Dedifferentiated amniotic fluid mesenchymal stem cell (primary cell): ENCODE data around the gene LCN1.
"Not testable (repeated sequence)": the region's sequence is repeated elsewhere in the genome, so short reads cannot be mapped to it uniquely, and the experiment has no call there.

Source experiments
- DNase-seq: peaks from one replicate; pipeline ENCODE4 v3.0.0-alpha.2; 2016; ENCODE audit errors: extremely low spot score

LCN1 gene

GRCh38 chr9:135504262-135505243 lies 16.7 kb upstream of the LCN1 start:
- DNase-seq: no peak

GRCh38 chr9:135505406-135506187 lies 15.6 kb upstream of the LCN1 start:
- DNase-seq: no peak

- DNase-seq: no peak
These were observed 14.7 kb upstream of the LCN1 start for GRCh38 chr9:135506327-135507103.

GRCh38 chr9:135507104-135508035 lies 13.9 kb upstream of the LCN1 start:
- DNase-seq: no peak

- no peak for DNase-seq
These were observed 12.9 kb upstream of the LCN1 start for GRCh38 chr9:135508211-135508820.

GRCh38 chr9:135509458-135509857 lies 11.8 kb upstream of the LCN1 start:
- DNase-seq: no peak

GRCh38 chr9:135512241-135512603 lies 9.0 kb upstream of the LCN1 start:
- no peak for DNase-seq

- no peak for DNase-seq
These were observed 8.3 kb upstream of the LCN1 start for GRCh38 chr9:135512904-135513303.

GRCh38 chr9:135513351-135513846 lies 7.8 kb upstream of the LCN1 start:
- no peak for DNase-seq

- not testable (repeated sequence) for DNase-seq
These were observed 7.3 kb upstream of the LCN1 start for GRCh38 chr9:135513906-135514305.

- no peak for DNase-seq
These were observed 6.7 kb upstream of the LCN1 start for GRCh38 chr9:135514342-135515082.

- DNase-seq: no peak
These were observed 5.9 kb upstream of the LCN1 start for GRCh38 chr9:135515083-135515951.

- no peak for DNase-seq
These were observed 4.9 kb upstream of the LCN1 start for GRCh38 chr9:135516132-135516860.

GRCh38 chr9:135517407-135517822 lies 3.8 kb upstream of the LCN1 start:
- no peak for DNase-seq

- DNase-seq: no peak
These were observed 1.9 kb upstream of the LCN1 start for GRCh38 chr9:135519179-135519971.

- no peak for DNase-seq
These were observed 412 bp downstream of the LCN1 start for GRCh38 chr9:135521608-135522095.
